Right lobe of liver (tissue), 6 donors: Measurements from ENCODE around the gene TAX1BP3. TPM values are rescaled to one million over a fixed set of nuclear protein-coding genes. Genes with fewer than 3 reads are reported as not detected.

Experiments
- ATAC-seq, 4 donors: fragments of 200-7000 bp; cut with Tn5 transposase; one replicate each; pipeline ENCODE4 v1.9.1; 2020; ENCODE audit warnings: mild to moderate bottlenecking in 4 of 4, moderate library complexity in 4 of 4
- DNase-seq, 3 donors: peaks; one replicate each; pipeline ENCODE4 v3.0.0-alpha.2; 2020
- H3K27ac ChIP-seq, 3 donors: fragments of 200-600 bp; one replicate each; pipeline ENCODE4 v1.8.0; 2022
- H3K27me3 ChIP-seq, 2 donors: fragments of 200-600 bp; one replicate each; pipeline ENCODE4 v1.8.0; 2022
- H3K36me3 ChIP-seq, 4 donors: fragments of 200-600 bp; sonication (generic) in 1 of 4; one replicate each; pipeline versions ENCODE4 v1.5.1 to v1.8.0; 2017 to 2022; ENCODE audit warnings: control low read depth in 1 of 4
- H3K4me1 ChIP-seq, 4 donors: fragments of 200-600 bp; sonication (generic) in 1 of 4; one replicate each; pipeline versions ENCODE4 v1.5.1 to v1.8.0; 2017 to 2022; ENCODE audit warnings: control low read depth in 1 of 4
- H3K4me3 ChIP-seq, 3 donors: fragments of 200-600 bp; one replicate each; pipeline ENCODE4 v1.8.0; 2022
- H3K9me3 ChIP-seq, 4 donors: fragments of 200-600 bp; sonication (generic) in 1 of 4; one replicate each; pipeline versions ENCODE4 v1.5.1 to v1.8.0; 2017 to 2022; ENCODE audit warnings: control low read depth in 1 of 4
- POLR2A ChIP-seq: fragments of 450-650 bp; IDR thresholded peaks from one replicate; pipeline ENCODE4 v1.6.1; 2017; ENCODE audit warnings: antibody characterized with exemption, mild to moderate bottlenecking
- WGBS: methylation state at CpG from one replicate; pipeline ENCODE4 v1.1.6; 2018; ENCODE audit warnings: low coverage, low lambda C conversion rate; ENCODE audit not compliant: insufficient coverage; ENCODE audit errors: missing lambda C conversion rate; 5-methylcytosine and 5-hydroxymethylcytosine counted together
- intact Hi-C, 2 donors: fragments of 100-400 bp; cut with DNase I; formaldehyde crosslinking; loops; one replicate each; pipeline versions ENCODE4 v1.11.2 to v1.14.1; 2022
- total RNA-seq, 6 experiments: library from RNA; depleted of rRNA in 2 of 6; stranded (reverse); fragments of >200 nt in 2 of 6; fragmentation: NEBNext Ultra II Directional in 3 of 6; extraction: Animal tissue kit (Norgen Biotek cat#: 25700) in 3 of 6; gene quantifications; one replicate each; pipeline versions ENCODE4 v1.1.0 to v1.2.4, GENCODE V29; 2016 to 2023
- TF ChIP-seq, protein P1 (sequence below), 4 donors: fragments of 200-600 bp in 3 of 4; fragments of 450-650 bp in 1 of 4; IDR thresholded peaks; one replicate each; pipeline versions ENCODE4 v1.5.1 to v1.8.0; 2016 to 2022; ENCODE audit warnings: antibody characterized with exemption in 4 of 4, mild to moderate bottlenecking in 2 of 4
- donor health status: DM: no; HTN: yes; CAD: no.
- donor health status: DM: no; HTN: no; CAD: no.
- donor health status: DM: no; HTN: no; CAD: no.
- donor health status: DM: no; HTN: yes; CAD: no.
- donor health status: DM: no; HTN: yes; CAD: no.

TAX1BP3 gene
- total RNA-seq, 6 experiments from 2014 or later, result 8.1 to 60.9 (median 34.7) TPM

DNA sequence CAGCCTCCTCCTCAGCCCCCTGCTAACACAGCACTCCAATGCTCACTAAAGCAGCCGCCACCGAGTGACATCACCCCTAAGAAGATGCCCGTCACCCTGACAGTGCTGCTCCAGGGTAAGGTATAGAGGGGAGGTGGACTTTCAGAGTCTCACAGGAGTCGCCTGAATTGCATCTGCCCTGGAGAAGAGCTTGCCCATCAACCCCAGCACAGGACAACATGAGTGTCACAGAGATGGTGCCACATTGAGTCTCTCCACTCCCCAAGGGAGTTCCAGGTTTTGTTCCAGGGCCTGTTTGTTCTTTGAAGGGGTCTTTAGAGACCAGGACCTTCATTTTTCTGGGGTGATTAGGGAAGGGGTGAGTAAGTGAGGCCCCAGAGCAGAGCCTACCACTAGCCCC lies 29.8 kb upstream of the TAX1BP3 start:
- H3K27me3 ChIP-seq, result no peaks in the 10 kb centered on the region
- intact Hi-C loops, result no loop called here
- DNase-seq (no peak), ATAC-seq (no peak)
- no CpG with 5 or more reads among the region's 4 CpGs for WGBS
- H3K4me3 ChIP-seq, result no peak overlapping the region
- H3K36me3 ChIP-seq, result no peaks in the 10 kb centered on the region
- peaks cover 0 to 7% (median 0%) of the 10 kb centered on the region in 4 donors for H3K4me1 ChIP-seq
- TF ChIP-seq, protein P1, sequence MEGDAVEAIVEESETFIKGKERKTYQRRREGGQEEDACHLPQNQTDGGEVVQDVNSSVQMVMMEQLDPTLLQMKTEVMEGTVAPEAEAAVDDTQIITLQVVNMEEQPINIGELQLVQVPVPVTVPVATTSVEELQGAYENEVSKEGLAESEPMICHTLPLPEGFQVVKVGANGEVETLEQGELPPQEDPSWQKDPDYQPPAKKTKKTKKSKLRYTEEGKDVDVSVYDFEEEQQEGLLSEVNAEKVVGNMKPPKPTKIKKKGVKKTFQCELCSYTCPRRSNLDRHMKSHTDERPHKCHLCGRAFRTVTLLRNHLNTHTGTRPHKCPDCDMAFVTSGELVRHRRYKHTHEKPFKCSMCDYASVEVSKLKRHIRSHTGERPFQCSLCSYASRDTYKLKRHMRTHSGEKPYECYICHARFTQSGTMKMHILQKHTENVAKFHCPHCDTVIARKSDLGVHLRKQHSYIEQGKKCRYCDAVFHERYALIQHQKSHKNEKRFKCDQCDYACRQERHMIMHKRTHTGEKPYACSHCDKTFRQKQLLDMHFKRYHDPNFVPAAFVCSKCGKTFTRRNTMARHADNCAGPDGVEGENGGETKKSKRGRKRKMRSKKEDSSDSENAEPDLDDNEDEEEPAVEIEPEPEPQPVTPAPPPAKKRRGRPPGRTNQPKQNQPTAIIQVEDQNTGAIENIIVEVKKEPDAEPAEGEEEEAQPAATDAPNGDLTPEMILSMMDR (IDR thresholded peaks at IDR 0.05), result no peak
- no peak for TF ChIP-seq POLR2A
- H3K9me3 ChIP-seq, result no peaks in the 10 kb centered on the region
- H3K27ac ChIP-seq, result no peak overlapping the region

DNA sequence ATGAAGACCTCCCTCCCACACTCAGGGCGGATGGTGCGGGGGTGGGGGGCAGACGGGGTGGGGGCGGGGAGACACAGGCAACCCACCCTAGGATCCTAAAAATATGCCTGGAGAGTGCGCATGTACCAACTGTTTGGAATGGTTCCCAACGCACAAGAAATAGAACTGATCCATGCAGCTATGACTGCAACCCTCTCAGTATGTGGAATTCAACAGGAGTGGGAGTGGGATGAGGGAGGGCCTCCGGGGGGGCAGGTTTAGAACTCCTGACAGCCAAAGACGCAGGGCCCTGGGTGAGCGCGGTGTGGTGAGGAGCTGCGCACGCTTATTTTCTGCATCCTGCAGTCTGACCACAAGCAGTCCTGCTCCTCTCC lies 28.7 kb upstream of the TAX1BP3 start:
- H3K27me3 ChIP-seq, result no peaks in the 10 kb centered on the region
- peak in 1 of 3 donors; percentile 17 for DNase-seq
- WGBS, result no CpG with 5 or more reads among the region's 12 CpGs
- no peak for ATAC-seq
- no peaks in the 10 kb centered on the region for H3K36me3 ChIP-seq
- no peaks in the 10 kb centered on the region for H3K9me3 ChIP-seq
- intact Hi-C loops, result no loop called here
- no peak overlapping the region for H3K4me3 ChIP-seq
- TF ChIP-seq POLR2A, result no peak
- TF ChIP-seq, protein P1 (IDR thresholded peaks at IDR 0.05), result no peak
- no peak overlapping the region for H3K27ac ChIP-seq
- peaks cover 0 to 7% (median 0%) of the 10 kb centered on the region in 4 donors for H3K4me1 ChIP-seq

DNA sequence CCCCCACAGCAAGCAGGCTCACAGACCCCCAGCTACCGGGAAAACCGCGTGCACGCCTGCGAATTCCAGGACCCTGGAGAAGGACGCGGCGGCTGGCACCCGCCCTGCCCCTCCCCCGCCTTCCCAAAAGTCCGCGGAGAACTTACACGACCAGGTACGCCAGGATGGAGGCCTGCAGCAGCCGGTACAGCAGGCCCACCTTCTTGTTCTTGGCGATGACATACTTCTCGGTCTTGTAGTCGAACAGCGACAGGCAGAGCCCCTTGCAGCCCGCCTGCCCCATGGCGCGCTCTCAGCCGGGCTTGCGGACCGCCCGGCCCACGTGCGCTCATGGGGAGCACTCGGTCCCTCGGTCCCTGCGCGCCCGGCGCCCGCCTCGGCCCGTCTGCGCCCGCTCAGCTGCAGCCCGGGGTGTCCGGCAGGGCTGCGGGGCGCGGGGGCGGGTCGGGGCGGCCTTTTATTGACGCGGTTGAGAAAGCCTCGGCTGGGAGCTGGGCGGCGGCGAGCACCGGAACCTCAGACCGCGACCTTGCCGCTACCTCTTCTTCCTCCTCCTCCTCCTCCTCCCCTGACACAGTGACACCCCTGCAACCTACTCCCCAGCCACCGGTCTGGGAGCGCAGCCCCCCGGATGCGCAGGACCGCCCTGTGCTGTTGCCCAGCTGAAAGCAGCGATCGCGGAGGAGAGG lies 27.5 kb upstream of the TAX1BP3 start, which contains the start of gene P2RX5:
P2RX5 (minus strand) TSS at position 433 of the 689 bp plus-strand sequence; CDS start at position 283, 150 bp downstream.
- peak within 1 kb of the TSS; percentile 22 to 51 (median 34) for H3K4me3 ChIP-seq
- H3K27me3 ChIP-seq, result no peaks in the 10 kb centered on the region
- H3K36me3 ChIP-seq, result no peaks in the 10 kb centered on the region
- intact Hi-C loops, result no loop called here
- TF ChIP-seq POLR2A, result no peak
- TF ChIP-seq, protein P1 (IDR thresholded peaks at IDR 0.05), result no peak
- H3K9me3 ChIP-seq, result no peaks in the 10 kb centered on the region
- WGBS, result 0% methylated on average over 5 of the region's 65 CpGs
- ATAC-seq, result peak; percentile 52 to 68 (median 58)
- H3K4me1 ChIP-seq, result peaks cover 0 to 7% (median 0%) of the 10 kb centered on the region in 4 donors
- no peak within 1 kb of the TSS for H3K27ac ChIP-seq
- DNase-seq, result no peak

DNA sequence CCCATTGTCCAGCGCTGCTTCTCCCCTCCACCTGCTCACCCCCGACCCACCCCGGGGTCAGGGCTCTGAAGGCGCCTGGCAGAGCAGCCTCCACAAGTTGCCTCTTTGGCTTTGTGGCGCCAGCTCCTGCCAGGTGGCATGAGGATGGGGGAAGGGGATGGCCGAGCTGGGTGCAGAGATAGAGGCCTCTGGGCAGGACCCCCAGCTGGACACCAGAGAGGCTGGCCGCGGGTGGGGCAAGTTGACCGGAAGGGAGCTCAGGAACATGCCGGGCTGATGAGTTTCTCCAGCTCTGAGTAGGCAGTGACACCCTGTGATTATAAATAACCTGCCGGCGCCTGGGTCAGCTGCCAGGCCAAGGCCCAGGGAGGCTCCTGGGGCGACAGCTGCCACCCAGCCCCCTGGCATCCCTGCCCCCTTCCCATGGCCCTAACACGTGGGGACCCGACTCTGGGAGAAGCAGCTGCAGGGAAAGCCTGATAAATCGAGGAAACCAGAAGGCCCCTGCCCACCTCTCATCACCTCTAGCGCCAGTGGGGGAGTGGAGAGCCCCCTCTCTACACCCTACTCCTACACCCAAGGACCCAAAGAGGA lies 26.8 kb upstream of the TAX1BP3 start:
- peak overlapping the region in 2 of 3 donors; percentile 34 to 51 for H3K4me3 ChIP-seq
- peaks cover 0 to 7% (median 0%) of the 10 kb centered on the region in 4 donors for H3K4me1 ChIP-seq
- peak; percentile 8 to 21 (median 15) for ATAC-seq
- intact Hi-C loops, result no loop called here
- no peaks in the 10 kb centered on the region for H3K9me3 ChIP-seq
- no peaks in the 10 kb centered on the region for H3K36me3 ChIP-seq
- 13% methylated on average over 9 of the region's 17 CpGs for WGBS
- no peak for TF ChIP-seq POLR2A
- TF ChIP-seq, protein P1 (IDR thresholded peaks at IDR 0.05), result no peak
- no peak overlapping the region for H3K27ac ChIP-seq
- DNase-seq, result no peak
- no peaks in the 10 kb centered on the region for H3K27me3 ChIP-seq
